Small intestine (tissue), 7 donors: ENCODE results near the gene TBL3. TPM values are rescaled to one million over a fixed set of nuclear protein-coding genes. Genes with fewer than 3 reads are reported as not detected.

Source experiments
- DNase-seq, 2 donors: peaks; one replicate each; pipeline versions ENCODE4 v3.0.0 to v3.0.0-alpha.2; 2013
- FAIRE-seq: peaks from 2 replicates; lab custom pipeline; 2012; peaks lifted over from hg19 to GRCh38; lab: Jason Lieb, UNC
- H3K27ac ChIP-seq, 3 donors: one replicate each; pipeline ENCODE4 v1.5.1; 2013; ENCODE audit warnings: low read length in 2 of 3, mild to moderate bottlenecking in 2 of 3, control low read depth in 1 of 3, inconsistent platforms in 1 of 3, low read depth in 1 of 3, moderate library complexity in 1 of 3
- H3K27me3 ChIP-seq, 3 donors: one replicate each; pipeline ENCODE4 v1.6.1; 2013; ENCODE audit warnings: low read length in 3 of 3, inconsistent platforms in 1 of 3; ENCODE audit not compliant: control insufficient read depth in 3 of 3, insufficient read depth in 3 of 3
- H3K36me3 ChIP-seq, 3 donors: one replicate each; pipeline ENCODE4 v1.6.1; 2013; ENCODE audit warnings: low read length in 3 of 3, inconsistent platforms in 1 of 3, low read depth in 1 of 3, mild to moderate bottlenecking in 1 of 3, moderate library complexity in 1 of 3; ENCODE audit not compliant: control insufficient read depth in 3 of 3, insufficient read depth in 2 of 3
- H3K4me1 ChIP-seq, 3 donors: one replicate each; pipeline ENCODE4 v1.6.1; 2013; ENCODE audit warnings: low read length in 2 of 3, inconsistent platforms in 1 of 3, low read depth in 1 of 3, mild to moderate bottlenecking in 1 of 3, moderate library complexity in 1 of 3; ENCODE audit not compliant: control insufficient read depth in 3 of 3, insufficient read depth in 2 of 3
- H3K4me3 ChIP-seq, 3 donors: one replicate each; pipeline ENCODE4 v1.5.1; 2013; ENCODE audit warnings: low read length in 3 of 3, control low read depth in 1 of 3, inconsistent platforms in 1 of 3, low read depth in 1 of 3, mild to moderate bottlenecking in 1 of 3, moderate library complexity in 1 of 3
- H3K9me3 ChIP-seq, 2 donors: one replicate each; pipeline ENCODE4 v1.6.1; 2013; ENCODE audit warnings: low read depth in 1 of 2, low read length in 1 of 2; ENCODE audit not compliant: control insufficient read depth in 2 of 2, insufficient read depth in 1 of 2
- WGBS, 3 donors: extraction: QIAGEN DNeasy Blood & Tissue Kit; methylation state at CpG; one replicate each; pipeline ENCODE4 v1.1.7; 2013; 5-methylcytosine and 5-hydroxymethylcytosine counted together
- polyA plus RNA-seq, 4 donors: library from polyadenylated mRNA; stranded (reverse) in 3 of 4; unstranded in 1 of 4; fragments of 200-250 nt in 3 of 4; fragments of 120-200 nt in 1 of 4; gene quantifications; one replicate each; pipeline versions ENCODE4 v1.2.1 to v1.2.3, GENCODE V29; 2013
- donor health status: healthy with polysubstance abuse.
- donor health status: control.
- donor health status: control.
- donor health status: Bipolar disorder and iron deficiency.
- donor health status: healthy.

TBL3 gene
- polyA plus RNA-seq, 4 donors: 34.1 to 49.7 (median 45.6) TPM

GRCh38 chr16:1964506-1965395 is 7.1 kb upstream of the TBL3 start, which contains the start of gene RPS2:
TSS of gene RPS2 (minus strand) at chr16:1964826. CDS start at chr16:1964625, 201 bp downstream.
- peak within 1 kb of the TSS; percentile 94 to 98 (median 98) for H3K27ac ChIP-seq
- peak within 1 kb of the TSS; percentile 72 to 85 (median 75) for H3K4me3 ChIP-seq
- WGBS, 3 donors: 0 to 1% (median 1%) methylated on average over 76 to 97 of the region's 97 CpGs
- FAIRE-seq (no peak), DNase-seq (peak; percentile 99)
- peaks cover 2 to 39% (median 3%) of the 10 kb centered on the region in 3 donors for H3K4me1 ChIP-seq
- H3K36me3 ChIP-seq: peaks cover 3 to 43% (median 13%) of the 10 kb centered on the region in 3 donors
- no peaks in the 10 kb centered on the region for H3K9me3 ChIP-seq
- H3K27me3 ChIP-seq: no peaks in the 10 kb centered on the region

DNA sequence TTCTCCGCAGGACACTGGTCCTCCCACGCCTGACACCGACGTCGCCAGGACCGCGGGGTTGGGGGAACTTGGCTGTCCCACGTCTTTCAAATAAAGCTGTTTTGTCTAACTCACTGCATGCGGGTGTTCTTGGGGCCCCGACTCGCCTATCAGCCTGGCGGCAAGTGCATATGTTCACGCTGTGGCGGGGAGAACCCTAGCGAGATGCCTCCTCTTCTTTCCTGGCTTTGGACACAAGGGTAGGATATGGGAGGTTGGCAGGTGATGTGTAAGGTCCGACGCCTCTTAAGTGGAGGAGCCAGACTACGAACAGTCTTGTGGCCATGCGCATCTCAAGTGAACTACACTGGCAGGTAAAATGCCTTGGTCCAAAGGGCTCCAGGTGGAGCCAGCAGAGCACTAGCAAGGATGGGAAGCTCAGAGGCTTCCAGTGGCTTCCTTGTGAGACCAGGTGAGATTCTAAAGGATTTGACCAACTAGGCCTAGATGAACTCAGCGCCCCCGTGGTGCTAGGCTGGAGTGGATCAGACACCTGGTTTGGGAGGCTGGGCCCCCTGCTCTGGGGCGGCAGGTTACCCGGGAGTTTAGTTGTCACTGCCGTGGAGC is 6.4 kb upstream of the TBL3 start:
- no peak for FAIRE-seq
- peaks cover 2 to 37% (median 2%) of the 10 kb centered on the region in 3 donors for H3K4me1 ChIP-seq
- peak overlapping the region; percentile 72 to 85 (median 75) for H3K4me3 ChIP-seq
- peak overlapping the region; percentile 94 to 98 (median 98) for H3K27ac ChIP-seq
- H3K36me3 ChIP-seq: peaks cover 3 to 41% (median 13%) of the 10 kb centered on the region in 3 donors
- 9 to 18% (median 12%) methylated on average over 24 of the region's 24 CpGs for WGBS, 3 donors
- H3K27me3 ChIP-seq: no peaks in the 10 kb centered on the region
- DNase-seq: peak; percentile 65 to 73
- no peaks in the 10 kb centered on the region for H3K9me3 ChIP-seq

DNA sequence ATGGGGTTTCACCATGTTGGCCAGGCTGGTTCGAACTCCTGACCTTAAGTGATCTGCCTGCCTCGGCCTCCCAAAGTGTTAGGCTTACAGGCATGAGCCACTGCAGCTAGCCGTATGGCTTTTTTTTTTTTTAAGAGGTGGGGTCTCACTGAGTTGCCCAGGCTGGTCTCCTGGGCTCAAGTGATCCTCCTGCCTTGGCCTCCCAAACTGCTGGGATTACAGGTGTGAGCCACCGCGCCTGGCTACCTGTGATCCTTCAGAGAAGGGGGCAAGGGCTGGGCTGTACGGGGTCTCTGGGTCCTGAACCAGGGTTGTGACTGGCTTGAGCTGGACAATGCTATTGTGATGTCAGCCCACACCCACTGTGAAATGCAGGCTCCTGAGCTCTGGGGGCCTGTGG is 5.4 kb upstream of the TBL3 start, which contains the start of gene RNF151:
RNF151 (plus strand) TSS at position 397 of the 400 bp plus-strand sequence. CDS start 26 bp downstream, outside the sequence.
- H3K36me3 ChIP-seq: peaks cover 3 to 31% (median 12%) of the 10 kb centered on the region in 3 donors
- DNase-seq (no peak), FAIRE-seq (no peak)
- H3K27ac ChIP-seq: peak within 1 kb of the TSS; percentile 94 to 98 (median 98)
- peak within 1 kb of the TSS in 2 of 3 donors; percentile 75 to 85 for H3K4me3 ChIP-seq
- H3K4me1 ChIP-seq: peaks cover 0 to 33% (median 2%) of the 10 kb centered on the region in 3 donors
- no peaks in the 10 kb centered on the region for H3K9me3 ChIP-seq
- no peaks in the 10 kb centered on the region for H3K27me3 ChIP-seq
- WGBS, 3 donors: 95 to 96% (median 95%) methylated on average over 6 of the region's 6 CpGs

- Histone ChIP-seq H3K36me3 (peaks cover 0 to 13% (median 0%) of the 10 kb centered on the region in 3 donors), H3K4me3 (no peak overlapping the region), H3K27ac (no peak overlapping the region), H3K27me3 (no peaks in the 10 kb centered on the region), H3K9me3 (no peaks in the 10 kb centered on the region), H3K4me1 (peaks cover 0 to 33% (median 4%) of the 10 kb centered on the region in 3 donors)
- no peak for DNase-seq
- no peak for FAIRE-seq
- WGBS, 3 donors: 91 to 94% (median 93%) methylated on average over 41 of the region's 41 CpGs
These were observed 3.5 kb upstream of the TBL3 start for GRCh38 chr16:1968146-1968953.

GRCh38 chr16:1972490-1972877 is 631 bp downstream of the TBL3 start:
- Histone ChIP-seq H3K4me1 (peaks cover 0 to 14% (median 5%) of the 10 kb centered on the region in 3 donors), H3K4me3 (peak overlapping the region; percentile 91 to 95 (median 91)), H3K27ac (peak overlapping the region in 2 of 3 donors; percentile 85 to 94), H3K36me3 (peaks cover 0 to 38% (median 7%) of the 10 kb centered on the region in 3 donors), H3K9me3 (no peaks in the 10 kb centered on the region), H3K27me3 (no peaks in the 10 kb centered on the region)
- no peak for FAIRE-seq
- 2 to 3% (median 3%) methylated on average over 22 of the region's 22 CpGs for WGBS, 3 donors
- peak; percentile 30 to 53 for DNase-seq

GRCh38 chr16:1973461-1974156 is 1.8 kb downstream of the TBL3 start:
- H3K4me1 ChIP-seq: peaks cover 0 to 19% (median 5%) of the 10 kb centered on the region in 3 donors
- FAIRE-seq: no peak
- DNase-seq: no peak
- H3K36me3 ChIP-seq: peaks cover 0 to 49% (median 7%) of the 10 kb centered on the region in 3 donors
- no peaks in the 10 kb centered on the region for H3K9me3 ChIP-seq
- 88 to 99% (median 92%) methylated on average over 12 to 16 of the region's 16 CpGs for WGBS, 3 donors
- H3K27me3 ChIP-seq: no peaks in the 10 kb centered on the region
- no peak overlapping the region for H3K4me3 ChIP-seq
- H3K27ac ChIP-seq: no peak overlapping the region

- H3K27me3 ChIP-seq: peaks cover 0 to 2% (median 0%) of the 10 kb centered on the region in 3 donors
- 94 to 95% (median 94%) methylated on average over 37 to 42 of the region's 42 CpGs for WGBS, 3 donors
- H3K4me3 ChIP-seq: no peak overlapping the region
- no peak for DNase-seq
- no peak for FAIRE-seq
- no peak overlapping the region for H3K27ac ChIP-seq
- peaks cover 0 to 51% (median 7%) of the 10 kb centered on the region in 3 donors for H3K36me3 ChIP-seq
- peaks cover 0 to 24% (median 5%) of the 10 kb centered on the region in 3 donors for H3K4me1 ChIP-seq
- no peaks in the 10 kb centered on the region for H3K9me3 ChIP-seq
These were observed 2.6 kb downstream of the TBL3 start for GRCh38 chr16:1974157-1975070.
